Right lobe of liver (tissue), 6 donors: ENCODE measurements around the gene PRR20G. TPM values are rescaled to one million over a fixed set of nuclear protein-coding genes. Genes with fewer than 3 reads are reported as not detected.

Experiments
- ATAC-seq, 4 donors: fragments of 200-7000 bp; cut with Tn5 transposase; one replicate each; pipeline ENCODE4 v1.9.1; 2020; ENCODE audit warnings: mild to moderate bottlenecking in 4 of 4, moderate library complexity in 4 of 4
- DNase-seq, 3 donors: peaks; one replicate each; pipeline ENCODE4 v3.0.0-alpha.2; 2020
- H3K27ac ChIP-seq, 3 donors: fragments of 200-600 bp; one replicate each; pipeline ENCODE4 v1.8.0; 2022
- H3K27me3 ChIP-seq, 2 donors: fragments of 200-600 bp; one replicate each; pipeline ENCODE4 v1.8.0; 2022
- H3K36me3 ChIP-seq, 4 donors: fragments of 200-600 bp; sonication (generic) in 1 of 4; one replicate each; pipeline versions ENCODE4 v1.5.1 to v1.8.0; 2017 to 2022; ENCODE audit warnings: control low read depth in 1 of 4
- H3K4me1 ChIP-seq, 4 donors: fragments of 200-600 bp; sonication (generic) in 1 of 4; one replicate each; pipeline versions ENCODE4 v1.5.1 to v1.8.0; 2017 to 2022; ENCODE audit warnings: control low read depth in 1 of 4
- H3K4me3 ChIP-seq, 3 donors: fragments of 200-600 bp; one replicate each; pipeline ENCODE4 v1.8.0; 2022
- H3K9me3 ChIP-seq, 4 donors: fragments of 200-600 bp; sonication (generic) in 1 of 4; one replicate each; pipeline versions ENCODE4 v1.5.1 to v1.8.0; 2017 to 2022; ENCODE audit warnings: control low read depth in 1 of 4
- POLR2A ChIP-seq: fragments of 450-650 bp; IDR thresholded peaks from one replicate; pipeline ENCODE4 v1.6.1; 2017; ENCODE audit warnings: antibody characterized with exemption, mild to moderate bottlenecking
- WGBS: methylation state at CpG from one replicate; pipeline ENCODE4 v1.1.6; 2018; ENCODE audit warnings: low coverage, low lambda C conversion rate; ENCODE audit not compliant: insufficient coverage; ENCODE audit errors: missing lambda C conversion rate; 5-methylcytosine and 5-hydroxymethylcytosine counted together
- intact Hi-C, 2 donors: fragments of 100-400 bp; cut with DNase I; formaldehyde crosslinking; loops; one replicate each; pipeline versions ENCODE4 v1.11.2 to v1.14.1; 2022
- long read RNA-seq: library from polyadenylated mRNA; unstranded; transcript quantifications from one replicate; pipeline ENCODE4 v2.0.0, GENCODE V29; 2019
- total RNA-seq, 6 experiments: library from RNA; depleted of rRNA in 2 of 6; stranded (reverse); fragments of >200 nt in 2 of 6; fragmentation: NEBNext Ultra II Directional in 3 of 6; extraction: Animal tissue kit (Norgen Biotek cat#: 25700) in 3 of 6; gene quantifications; one replicate each; pipeline versions ENCODE4 v1.1.0 to v1.2.4, GENCODE V29; 2016 to 2023
- TF ChIP-seq, protein P1 (sequence below), 4 donors: fragments of 200-600 bp in 3 of 4; fragments of 450-650 bp in 1 of 4; IDR thresholded peaks; one replicate each; pipeline versions ENCODE4 v1.5.1 to v1.8.0; 2016 to 2022; ENCODE audit warnings: antibody characterized with exemption in 4 of 4, mild to moderate bottlenecking in 2 of 4
- donor health status: DM: no; HTN: yes; CAD: no.
- donor health status: DM: no; HTN: no; CAD: no.
- donor health status: DM: no; HTN: no; CAD: no.
- donor health status: DM: no; HTN: yes; CAD: no.
- donor health status: DM: no; HTN: yes; CAD: no.

PRR20G gene
- total RNA-seq, result not detected
- long read RNA-seq, result 0 reads

- DNase-seq, result no peak
Observed at GRCh38 chr3:127287840-127288239, at the start of gene PRR20G. Gene PRR20G (minus strand): TSS chr3:127288046. CDS start chr3:127287365, 681 bp downstream.

DNA sequence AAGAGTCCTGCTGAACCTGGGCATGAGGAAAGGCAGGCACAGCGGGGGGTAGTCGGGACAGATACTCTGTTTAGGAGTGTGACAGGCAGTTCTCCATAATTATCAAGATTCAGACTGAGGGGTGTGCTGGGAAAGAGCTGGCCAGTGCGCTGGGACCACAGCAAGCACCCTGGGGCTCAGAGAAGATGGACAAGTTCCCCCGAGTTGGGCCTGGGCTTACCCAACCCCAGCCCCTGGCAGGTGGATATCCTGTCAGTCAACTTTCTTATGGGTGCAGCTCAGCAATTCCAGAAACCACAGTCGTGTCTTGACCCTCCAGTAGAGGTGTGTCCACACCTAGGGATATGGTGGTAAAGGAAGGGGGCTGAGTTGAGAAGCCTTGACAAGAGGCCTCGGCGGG, 49.2 kb upstream of the PRR20G start:
- Histone ChIP-seq H3K4me3 (no peak overlapping the region), H3K9me3 (peaks cover 0 to 4% (median 0%) of the 10 kb centered on the region in 4 donors), H3K27ac (no peak overlapping the region), H3K36me3 (no peaks in the 10 kb centered on the region), H3K4me1 (no peaks in the 10 kb centered on the region), H3K27me3 (peaks cover 0 to 6% of the 10 kb centered on the region in 2 donors)
- intact Hi-C loops, result no loop called here
- TF ChIP-seq, protein P1, sequence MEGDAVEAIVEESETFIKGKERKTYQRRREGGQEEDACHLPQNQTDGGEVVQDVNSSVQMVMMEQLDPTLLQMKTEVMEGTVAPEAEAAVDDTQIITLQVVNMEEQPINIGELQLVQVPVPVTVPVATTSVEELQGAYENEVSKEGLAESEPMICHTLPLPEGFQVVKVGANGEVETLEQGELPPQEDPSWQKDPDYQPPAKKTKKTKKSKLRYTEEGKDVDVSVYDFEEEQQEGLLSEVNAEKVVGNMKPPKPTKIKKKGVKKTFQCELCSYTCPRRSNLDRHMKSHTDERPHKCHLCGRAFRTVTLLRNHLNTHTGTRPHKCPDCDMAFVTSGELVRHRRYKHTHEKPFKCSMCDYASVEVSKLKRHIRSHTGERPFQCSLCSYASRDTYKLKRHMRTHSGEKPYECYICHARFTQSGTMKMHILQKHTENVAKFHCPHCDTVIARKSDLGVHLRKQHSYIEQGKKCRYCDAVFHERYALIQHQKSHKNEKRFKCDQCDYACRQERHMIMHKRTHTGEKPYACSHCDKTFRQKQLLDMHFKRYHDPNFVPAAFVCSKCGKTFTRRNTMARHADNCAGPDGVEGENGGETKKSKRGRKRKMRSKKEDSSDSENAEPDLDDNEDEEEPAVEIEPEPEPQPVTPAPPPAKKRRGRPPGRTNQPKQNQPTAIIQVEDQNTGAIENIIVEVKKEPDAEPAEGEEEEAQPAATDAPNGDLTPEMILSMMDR (IDR thresholded peaks at IDR 0.05), result no peak
- no peak for TF ChIP-seq POLR2A
- no peak for ATAC-seq
- DNase-seq, result no peak
- WGBS, result 88% methylated on average over 2 of the region's 7 CpGs

More at GRCh38 chr3:127287840-127288239, at the start of gene PRR20G:
- intact Hi-C loops, result no loop called here
- Histone ChIP-seq H3K27me3 (no peaks in the 10 kb centered on the region), H3K27ac (no peak within 1 kb of the TSS), H3K9me3 (no peaks in the 10 kb centered on the region), H3K36me3 (no peaks in the 10 kb centered on the region), H3K4me1 (no peaks in the 10 kb centered on the region), H3K4me3 (no peak within 1 kb of the TSS)
- no peak for ATAC-seq
- TF ChIP-seq, protein P1 (IDR thresholded peaks at IDR 0.05), result no peak
- no peak for TF ChIP-seq POLR2A
- WGBS, result 39% methylated on average over 6 of the region's 17 CpGs

DNA sequence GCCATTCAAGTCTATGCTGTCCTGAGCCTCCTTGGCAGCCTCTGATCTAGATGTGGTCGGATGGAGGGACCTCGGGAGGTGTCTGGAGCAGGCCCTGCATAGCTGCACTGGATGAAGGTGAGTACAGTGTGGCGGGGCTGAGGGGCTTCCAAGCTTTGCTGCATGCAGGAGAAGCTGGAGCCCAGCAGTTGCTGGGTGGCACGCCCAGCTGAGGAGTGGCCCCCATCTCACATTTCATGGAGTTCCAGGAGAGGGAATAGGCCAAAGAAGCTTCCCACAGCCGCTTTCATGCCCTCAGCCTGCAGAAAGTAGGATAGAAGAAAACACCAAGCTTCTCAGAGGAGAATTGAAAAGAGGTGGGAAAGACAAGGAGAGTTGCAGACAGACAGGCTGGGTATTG, 48.3 kb upstream of the PRR20G start:
- peaks cover 0 to 6% of the 10 kb centered on the region in 2 donors for H3K27me3 ChIP-seq
- intact Hi-C loops, result no loop called here
- no peak for TF ChIP-seq POLR2A
- TF ChIP-seq, protein P1 (IDR thresholded peaks at IDR 0.05), result no peak
- ATAC-seq (no peak), DNase-seq (no peak)
- H3K4me3 ChIP-seq, result no peak overlapping the region
- no peak overlapping the region for H3K27ac ChIP-seq
- 68% methylated on average over 3 of the region's 5 CpGs for WGBS
- H3K4me1 ChIP-seq, result no peaks in the 10 kb centered on the region
- no peaks in the 10 kb centered on the region for H3K36me3 ChIP-seq
- H3K9me3 ChIP-seq, result peaks cover 0 to 4% (median 0%) of the 10 kb centered on the region in 4 donors

- 30% methylated on average over 2 of the region's 2 CpGs for WGBS
- ATAC-seq, result no peak
- Histone ChIP-seq H3K27me3 (no peaks in the 10 kb centered on the region), H3K9me3 (peaks cover 0 to 12% (median 3%) of the 10 kb centered on the region in 4 donors), H3K4me3 (no peak overlapping the region), H3K4me1 (no peaks in the 10 kb centered on the region), H3K27ac (no peak overlapping the region), H3K36me3 (no peaks in the 10 kb centered on the region)
- no peak for DNase-seq
- TF ChIP-seq, protein P1 (IDR thresholded peaks at IDR 0.05), result no peak
- no peak for TF ChIP-seq POLR2A
- intact Hi-C loops, result no loop called here
Observed at GRCh38 chr3:127330385-127330784, 42.5 kb upstream of the PRR20G start.
